Jurkat, Clone E6-1 (cell line): Measurements from ENCODE around the gene RAD23A. TPM values are rescaled to one million over a fixed set of nuclear protein-coding genes. Genes with fewer than 3 reads are reported as not detected.
"Not testable (repeated sequence)": the region's sequence is repeated elsewhere in the genome, so short reads cannot be mapped to it uniquely, and the experiment has no call there.

Source experiments
- DNase-seq: peaks from one replicate; pipeline ENCODE4 v3.0.0-alpha.2; 2011; ENCODE audit warnings: low read depth, low spot score
- H3K4me3 ChIP-seq: 2 replicates; pipeline ENCODE4 v1.5.1; 2011; ENCODE audit warnings: mild to moderate bottlenecking, low read length, control low read depth, moderate library complexity
- polyA plus RNA-seq: library from polyadenylated mRNA; unstranded; fragments of >200 nt; gene quantifications from one replicate; pipeline ENCODE4 v1.2.1, GENCODE V29; 2012; ENCODE audit warnings: missing spikeins; ENCODE audit not compliant: insufficient read length, insufficient read depth

RAD23A gene
- 280 TPM for polyA plus RNA-seq

DNA sequence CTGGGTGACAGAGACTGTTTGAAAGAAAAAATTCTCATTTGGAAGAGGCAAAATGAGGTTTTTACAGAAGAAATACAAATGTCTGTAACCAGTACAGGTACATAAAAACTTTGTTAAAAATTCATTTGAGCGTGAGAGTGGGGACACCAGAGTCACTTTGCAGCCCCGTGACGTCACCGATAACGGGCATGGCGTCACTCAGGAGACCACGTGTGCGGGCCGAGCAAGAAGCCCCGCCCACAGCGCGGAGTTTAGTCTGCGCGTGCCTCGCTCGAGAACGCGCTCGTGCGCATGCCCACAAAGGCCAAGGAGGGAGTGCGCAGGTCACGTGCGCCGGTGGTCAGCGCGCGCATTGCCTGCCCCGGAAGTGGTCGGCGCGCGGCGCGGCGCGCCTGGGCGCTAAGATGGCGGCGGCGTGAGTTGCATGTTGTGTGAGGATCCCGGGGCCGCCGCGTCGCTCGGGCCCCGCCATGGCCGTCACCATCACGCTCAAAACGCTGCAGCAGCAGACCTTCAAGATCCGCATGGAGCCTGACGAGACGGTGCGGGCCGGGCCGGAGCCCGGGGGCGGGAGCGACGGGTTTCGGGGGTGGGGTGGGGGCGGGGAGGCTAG lies at the start of gene RAD23A:
Gene RAD23A, plus strand, starts transcription at position 384 of the 613 bp plus-strand sequence. Its CDS starts 87 bp downstream, at position 471.
- DNase-seq = peak; percentile 97
- peak within 1 kb of the TSS; percentile 78 for H3K4me3 ChIP-seq

DNA sequence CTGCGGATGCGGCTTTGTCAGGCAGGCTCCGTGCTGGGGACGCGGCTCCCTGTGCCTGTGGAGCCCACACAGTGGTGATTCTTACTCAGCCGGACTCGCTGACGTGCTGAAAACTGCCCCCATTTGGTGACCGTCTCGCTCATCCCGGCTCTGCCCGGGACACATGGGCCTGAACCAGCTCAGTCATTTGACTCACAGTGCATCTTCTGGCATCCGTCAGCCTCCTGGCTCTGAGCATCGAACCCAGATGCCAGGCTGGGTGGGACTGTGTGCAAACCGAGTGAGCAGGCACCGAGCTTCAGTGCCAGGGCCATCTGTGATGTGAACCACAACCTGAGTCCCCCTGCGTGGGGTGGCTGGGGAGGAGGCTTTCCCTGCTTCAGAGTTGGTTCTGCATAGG lies 49.2 kb upstream of the RAD23A start:
- H3K4me3 ChIP-seq = no peak overlapping the region
- no peak for DNase-seq

DNA sequence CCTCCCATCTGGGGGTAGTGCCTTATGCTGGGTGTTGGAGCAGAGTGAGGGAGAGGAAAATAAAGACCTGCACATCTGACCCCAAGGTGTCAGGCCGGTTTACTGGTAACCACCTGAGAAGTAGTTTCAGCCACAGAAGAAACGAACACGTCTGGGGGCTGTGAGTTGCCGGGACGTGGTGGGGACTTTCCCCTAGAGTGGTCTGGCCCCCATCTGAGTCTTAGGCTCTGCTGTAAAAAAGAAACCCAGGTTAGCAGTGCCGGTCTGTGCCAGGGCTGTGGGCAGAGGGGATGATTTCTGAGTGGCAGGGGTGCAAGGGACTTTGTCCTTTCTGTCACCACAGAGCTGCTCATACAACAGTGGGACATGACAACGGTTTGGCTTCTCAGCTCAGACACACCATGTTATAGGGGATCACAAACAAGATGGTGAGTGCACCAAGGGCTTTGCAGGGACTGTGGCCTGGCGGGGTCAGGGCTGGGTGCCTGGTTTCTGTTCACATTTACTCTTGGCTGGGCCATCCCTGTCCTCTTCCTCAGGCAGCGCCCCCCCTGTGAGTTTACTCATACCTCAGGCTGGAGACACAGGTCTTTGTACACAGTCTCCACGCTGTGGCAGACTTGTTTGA lies 45.7 kb upstream of the RAD23A start:
- no peak for DNase-seq
- H3K4me3 ChIP-seq = no peak overlapping the region

- H3K4me3 ChIP-seq = no peak overlapping the region
- no peak for DNase-seq
Observed at GRCh38 chr19:12907166-12907565, 38.5 kb upstream of the RAD23A start.

- DNase-seq = no peak
- no peak overlapping the region for H3K4me3 ChIP-seq
Observed at GRCh38 chr19:12912571-12912970, 33.1 kb upstream of the RAD23A start.

DNA sequence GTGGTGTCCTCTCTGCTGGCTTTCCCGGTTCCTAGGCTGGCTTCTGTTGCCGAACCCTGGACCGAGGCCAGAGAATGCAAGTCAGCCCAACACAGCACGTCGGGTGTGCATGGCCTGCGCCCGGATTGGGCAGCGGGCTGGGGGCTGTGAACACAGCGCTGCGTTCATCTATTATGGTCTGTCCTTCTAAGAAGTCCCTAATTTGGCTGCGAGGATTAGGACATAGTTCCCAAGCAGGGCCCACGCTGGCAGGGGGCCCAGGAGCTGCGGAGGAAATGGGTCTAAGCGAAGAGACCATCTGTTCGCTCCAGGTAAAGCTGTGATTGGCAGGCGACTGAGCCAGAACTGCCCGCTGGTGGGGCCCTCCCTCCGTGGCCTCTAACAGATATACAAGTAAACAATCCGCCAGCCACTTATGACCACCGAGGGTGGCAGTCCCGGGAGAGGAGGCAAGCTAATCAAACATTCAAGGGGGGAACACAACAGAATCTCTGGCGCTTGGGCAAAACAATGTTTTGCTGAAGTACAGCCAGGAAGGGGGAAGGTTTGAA lies 32.6 kb upstream of the RAD23A start:
- no peak for DNase-seq
- no peak overlapping the region for H3K4me3 ChIP-seq

GRCh38 chr19:12913851-12914690 lies 31.6 kb upstream of the RAD23A start:
- DNase-seq = peak; percentile 92
- peak overlapping the region; percentile 47 for H3K4me3 ChIP-seq

DNA sequence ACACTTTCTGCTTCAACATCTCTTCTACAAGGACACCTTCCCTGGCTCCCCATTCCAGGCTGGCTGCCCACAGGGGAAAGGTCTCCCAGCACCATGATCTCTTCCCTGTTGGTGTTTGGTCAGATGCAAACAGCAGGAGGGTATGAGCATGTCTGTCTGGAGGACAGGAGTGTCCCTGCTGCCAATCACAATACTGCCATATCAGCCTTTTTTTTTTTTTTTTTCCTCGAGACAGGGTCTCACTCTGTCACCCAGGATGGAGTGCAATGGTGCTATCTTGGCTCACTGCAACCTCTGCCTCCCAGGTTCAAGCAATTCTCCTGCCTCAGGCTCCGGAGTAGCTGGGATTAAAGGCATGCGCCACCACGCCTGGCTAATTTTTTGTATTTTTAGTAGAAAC lies 29.8 kb upstream of the RAD23A start:
- DNase-seq, H3K4me3 ChIP-seq: not testable (repeated sequence)

DNA sequence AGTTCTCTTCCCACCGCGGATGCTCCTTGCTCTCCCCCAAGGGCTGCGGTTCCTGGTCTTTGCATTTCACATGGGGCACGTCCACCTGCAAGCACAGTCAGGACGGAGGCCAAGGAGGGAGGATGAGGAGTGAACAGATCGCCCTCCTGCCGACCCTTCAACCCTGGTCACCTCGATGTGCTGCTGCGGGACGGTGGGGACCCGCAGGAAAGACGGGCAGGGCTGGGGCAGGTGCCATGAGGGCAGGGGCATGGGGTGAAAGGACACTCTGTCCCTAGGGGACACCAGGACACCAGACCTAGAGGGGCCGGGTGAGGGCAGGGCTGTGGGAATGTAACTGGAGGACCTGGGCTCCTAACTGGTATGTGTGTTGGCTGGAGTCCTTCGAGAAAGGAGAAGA lies 27.4 kb upstream of the RAD23A start:
- H3K4me3 ChIP-seq = no peak overlapping the region; the same call in 1 of the 2 replicates
- DNase-seq = no peak

DNA sequence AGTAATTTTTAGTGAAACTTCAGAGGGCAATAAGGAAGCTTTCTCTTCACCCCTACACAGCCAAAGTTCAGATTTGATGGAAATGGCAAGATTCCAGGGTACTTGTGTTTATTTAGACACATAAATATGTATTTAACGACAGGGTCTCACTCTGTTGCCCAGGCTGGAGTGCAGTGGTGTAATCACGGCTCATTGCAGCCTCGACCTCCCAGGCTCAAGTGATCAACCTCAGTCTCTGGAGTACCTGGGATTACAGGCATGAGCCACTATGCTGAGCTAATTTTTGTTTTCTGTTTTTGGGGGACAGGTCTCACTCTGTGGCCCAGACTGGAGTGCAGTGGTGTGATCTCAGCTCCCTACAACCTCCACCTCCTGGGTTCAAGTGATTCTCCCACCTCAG lies 24.6 kb upstream of the RAD23A start:
- DNase-seq = no peak
- no peak overlapping the region for H3K4me3 ChIP-seq

- no peak for DNase-seq
Observed at GRCh38 chr19:12922959-12923358, 22.7 kb upstream of the RAD23A start.

DNA sequence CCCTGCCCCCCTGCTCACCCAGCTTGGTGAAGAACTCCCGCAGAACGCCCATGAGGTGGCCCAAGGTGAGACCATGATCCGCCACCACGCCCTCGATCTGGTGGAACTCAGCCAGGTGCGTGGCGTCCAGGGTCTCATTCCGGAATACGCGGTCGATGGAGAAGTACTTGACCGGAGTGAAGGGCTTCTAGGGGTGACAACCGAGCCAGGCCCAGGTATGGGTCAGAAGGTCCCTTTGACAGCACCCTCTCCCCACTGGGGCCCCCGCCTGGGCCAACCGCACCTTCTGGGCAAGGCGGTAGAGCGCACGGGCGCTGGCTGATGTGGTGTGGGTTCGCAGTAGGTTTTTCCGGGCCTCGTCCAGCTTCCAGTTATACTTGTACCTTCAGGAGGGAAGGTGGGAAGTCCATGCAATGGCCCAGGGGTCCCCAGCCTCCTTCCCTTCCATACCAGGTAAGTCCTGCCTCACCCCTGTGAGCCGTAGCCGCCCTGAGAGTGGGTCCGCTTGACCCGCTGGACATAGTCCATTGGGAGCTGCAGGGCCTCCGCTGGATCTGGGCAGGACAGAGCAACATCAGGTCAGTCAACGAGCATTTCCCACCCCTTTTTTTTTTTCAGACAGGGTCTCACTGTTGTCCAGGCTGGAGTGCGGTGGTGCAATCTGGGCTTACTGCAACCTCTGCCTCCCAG lies 20.9 kb upstream of the RAD23A start:
- no peak for DNase-seq
- no peak overlapping the region for H3K4me3 ChIP-seq

More at GRCh38 chr19:12922959-12923358, 22.7 kb upstream of the RAD23A start:
- H3K4me3 ChIP-seq = no peak overlapping the region

- no peak overlapping the region for H3K4me3 ChIP-seq
- DNase-seq = no peak
Observed at GRCh38 chr19:12930002-12930645, 15.5 kb upstream of the RAD23A start.

DNA sequence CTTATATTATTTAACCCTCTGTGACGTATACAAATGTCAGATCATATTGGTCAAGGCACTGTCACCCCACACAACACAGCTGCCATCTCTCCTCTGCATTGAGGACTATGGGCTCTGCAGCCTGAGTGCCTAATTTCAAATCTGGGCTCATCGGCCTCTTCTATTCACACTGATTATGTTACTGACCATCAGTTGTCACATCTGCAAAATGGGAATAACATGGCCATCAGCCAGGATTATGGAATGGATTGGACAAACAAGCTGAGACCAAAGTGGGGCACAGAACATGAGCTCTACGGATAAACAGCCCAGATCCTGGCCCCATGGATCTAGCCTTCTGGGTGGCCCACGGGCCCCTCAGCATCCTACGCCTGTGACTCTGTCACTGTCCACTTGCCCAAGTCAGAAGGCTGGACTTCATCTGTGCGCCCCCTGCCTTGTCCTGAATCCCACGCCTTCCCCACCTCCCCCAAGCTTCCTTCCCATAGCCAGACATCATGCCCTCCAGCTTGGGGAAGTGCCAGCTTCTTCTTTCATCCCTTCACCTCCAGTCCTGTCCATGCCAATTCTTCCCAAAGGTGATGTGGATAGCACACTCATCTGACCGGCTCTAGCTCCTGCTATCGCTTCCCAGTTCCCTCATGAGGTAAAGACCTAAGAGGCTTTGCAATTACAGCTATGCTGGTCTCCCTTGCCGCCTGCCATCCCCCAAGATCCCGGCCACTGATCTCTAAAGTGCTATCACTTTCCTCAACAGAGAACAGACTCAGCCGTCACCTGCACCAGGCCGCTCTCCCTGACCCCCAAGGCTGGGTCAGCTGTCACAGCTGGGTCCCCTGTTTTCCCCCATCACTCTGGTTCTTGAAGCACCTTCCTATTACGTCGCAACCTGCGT lies 13.0 kb upstream of the RAD23A start:
- H3K4me3 ChIP-seq = peak overlapping the region; percentile 99
- DNase-seq = no peak

GRCh38 chr19:12933287-12934072 lies 12.2 kb upstream of the RAD23A start, which contains the start of gene FARSA:
TSS of gene FARSA (minus strand) at chr19:12933711. CDS start at chr19:12933696, 15 bp downstream.
- H3K4me3 ChIP-seq = peak within 1 kb of the TSS; percentile 99
- peak; percentile 90 for DNase-seq

- no peak overlapping the region for H3K4me3 ChIP-seq
- DNase-seq = no peak
Observed at GRCh38 chr19:12935071-12935470, 10.6 kb upstream of the RAD23A start.

DNA sequence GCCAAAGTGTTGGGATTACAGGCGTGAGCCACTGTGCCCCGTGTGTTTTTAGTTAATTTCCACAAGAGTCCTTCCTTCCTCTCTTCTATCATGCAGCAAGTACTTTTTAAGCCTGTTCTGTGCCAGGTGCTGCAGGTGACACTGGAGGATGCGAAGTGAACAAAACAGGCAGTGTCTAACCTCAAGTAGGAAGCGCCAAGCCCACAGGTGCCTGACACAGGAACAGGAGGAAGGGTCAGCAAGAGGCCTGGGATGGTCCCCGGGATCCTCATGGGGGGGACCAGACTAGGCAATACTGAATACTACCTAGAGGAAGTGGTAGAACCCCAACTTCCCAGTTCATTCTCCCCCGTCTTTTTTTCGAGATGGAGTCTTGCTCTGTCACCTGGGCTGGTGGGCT lies 9.1 kb upstream of the RAD23A start:
- peak overlapping the region; percentile 81 for H3K4me3 ChIP-seq
- DNase-seq = peak; percentile 68
